Testis (tissue), 3 donors: ENCODE results near the gene AMN. TPM values are rescaled to one million over a fixed set of nuclear protein-coding genes. Genes with fewer than 3 reads are reported as not detected.

Source experiments
- DNase-seq: peaks from one replicate; pipeline ENCODE4 v3.0.0-alpha.2; 2019
- H3K27ac ChIP-seq, 2 donors: fragments of 200-600 bp; sonication (generic); one replicate each; pipeline ENCODE4 v1.5.1; 2019
- H3K27me3 ChIP-seq: fragments of 200-600 bp; sonication (generic); one replicate; pipeline ENCODE4 v1.5.1; 2019
- H3K36me3 ChIP-seq: fragments of 200-600 bp; sonication (generic); one replicate; pipeline ENCODE4 v1.5.1; 2017; ENCODE audit warnings: low read depth; ENCODE audit errors: missing control alignments
- H3K4me1 ChIP-seq: fragments of 200-600 bp; sonication (generic); one replicate; pipeline ENCODE4 v1.5.1; 2019
- H3K4me3 ChIP-seq, 2 donors: fragments of 200-600 bp; sonication (generic); one replicate each; pipeline ENCODE4 v1.5.1; 2017 to 2019
- H3K9me3 ChIP-seq: fragments of 200-600 bp; sonication (generic); one replicate; pipeline ENCODE4 v1.5.1; 2017
- CTCF ChIP-seq, 3 experiments: fragments of 450-650 bp in 2 of 3; fragments of 200-600 bp in 1 of 3; sonication (generic) in 1 of 3; IDR thresholded peaks; one replicate each; pipeline ENCODE4 v1.5.1; 2016 to 2019; ENCODE audit warnings: antibody characterized with exemption in 3 of 3, mild to moderate bottlenecking in 2 of 3, moderate library complexity in 1 of 3
- POLR2A ChIP-seq: fragments of 450-650 bp; IDR thresholded peaks from one replicate; pipeline ENCODE4 v1.6.1; 2017; ENCODE audit warnings: antibody characterized with exemption, mild to moderate bottlenecking, moderate library complexity
- WGBS, 2 donors: methylation state at CpG; one replicate each; pipeline ENCODE4 v1.1.5; 2018; 5-methylcytosine and 5-hydroxymethylcytosine counted together
- intact Hi-C: fragments of 100-400 bp; cut with DNase I; formaldehyde crosslinking; loops from one replicate; pipeline ENCODE4 v1.15.1; 2023; ENCODE audit warnings: low total_unique reads
- polyA plus RNA-seq: library from polyadenylated mRNA; stranded (reverse); fragments of 350-450 nt; fragmentation: Illumina TruSeq; extraction: RNeasy Lipid Tissue Mini Kit (QIAGEN cat#74804); gene quantifications from one replicate; pipeline ENCODE4 v1.2.3, GENCODE V29; 2014; ENCODE audit warnings: low read depth, low replicate concordance; ENCODE audit not compliant: insufficient read depth
- total RNA-seq, 2 donors: library from RNA; depleted of rRNA; stranded (reverse); fragments of >200 nt; gene quantifications; one replicate each; pipeline ENCODE4 v1.2.3, GENCODE V29; 2016

AMN gene
- total and polyA plus RNA-seq, 3 donors from 2014 or later, result 3.0 to 4.6 (median 3.0) TPM

GRCh38 chr14:102979406-102979805 is 56.9 kb downstream of the AMN start:
- no peaks in the 10 kb centered on the region for H3K27me3 ChIP-seq
- intact Hi-C loops, result no loop called here
- H3K36me3 ChIP-seq, result no peaks in the 10 kb centered on the region
- no peak for DNase-seq
- H3K4me3 ChIP-seq, result no peak overlapping the region
- no peaks in the 10 kb centered on the region for H3K4me1 ChIP-seq
- TF ChIP-seq POLR2A, result no peak
- no peak for TF ChIP-seq CTCF (IDR thresholded peaks at IDR 0.05)
- H3K9me3 ChIP-seq, result no peaks in the 10 kb centered on the region
- no peak overlapping the region for H3K27ac ChIP-seq
- 91 to 96% methylated on average over 9 of the region's 9 CpGs for WGBS, 2 donors

GRCh38 chr14:102980409-102980810 is 57.9 kb downstream of the AMN start:
- no peak for DNase-seq
- H3K4me1 ChIP-seq, result no peaks in the 10 kb centered on the region
- no peak overlapping the region for H3K4me3 ChIP-seq
- no peaks in the 10 kb centered on the region for H3K36me3 ChIP-seq
- TF ChIP-seq POLR2A (no peak), CTCF (IDR thresholded peaks at IDR 0.05) (no peak)
- no peaks in the 10 kb centered on the region for H3K9me3 ChIP-seq
- WGBS, 2 donors, result 86 to 88% methylated on average over 8 of the region's 8 CpGs
- H3K27ac ChIP-seq, result no peak overlapping the region
- intact Hi-C loops, result no loop called here
- H3K27me3 ChIP-seq, result no peaks in the 10 kb centered on the region

Other genes starting within 250 kb of the AMN start
- gene TRAF3, start 145.2 kb upstream of the AMN start, total RNA-seq, result 10 to 100 TPM; 38.2 to 38.8 TPM
- 24.3 TPM for gene TRAF3, start 145.2 kb upstream of the AMN start, polyA plus RNA-seq
- 100 to 1,000 TPM; 201 to 216 TPM for gene CDC42BPB, start 134.9 kb downstream of the AMN start, total RNA-seq
- gene CDC42BPB, start 134.9 kb downstream of the AMN start, polyA plus RNA-seq, result 90.3 TPM
- gene LBHD2, start 161.5 kb downstream of the AMN start, total RNA-seq, result 1 to 10 TPM; 1.9 to 5.6 TPM
- gene LBHD2, start 161.5 kb downstream of the AMN start, polyA plus RNA-seq, result 3.9 TPM
- gene EXOC3L4, start 172.1 kb downstream of the AMN start, total RNA-seq, result 1 to 10 TPM; 1.0 to 2.4 TPM
- gene EXOC3L4, start 172.1 kb downstream of the AMN start, polyA plus RNA-seq, result 2.4 TPM
- gene TNFAIP2, start 200.8 kb downstream of the AMN start, total RNA-seq, result 10 to 100 TPM; 44.9 to 51.8 TPM
- gene TNFAIP2, start 200.8 kb downstream of the AMN start, polyA plus RNA-seq, result 92.8 TPM